HG03565 (cell line): ENCODE results near the gene MPST.

Source experiments
- ATAC-seq: cut with Tn5 transposase; IDR thresholded peaks from one replicate; pipeline ENCODE4 v1.9.1; 2021; ENCODE audit warnings: mild to moderate bottlenecking, moderate library complexity; ENCODE audit not compliant: unreplicated experiment

The MPST gene

GRCh38 chr22:37075822-37076433 is 56.4 kb downstream of the MPST start:
- ATAC-seq: no peak

DNA sequence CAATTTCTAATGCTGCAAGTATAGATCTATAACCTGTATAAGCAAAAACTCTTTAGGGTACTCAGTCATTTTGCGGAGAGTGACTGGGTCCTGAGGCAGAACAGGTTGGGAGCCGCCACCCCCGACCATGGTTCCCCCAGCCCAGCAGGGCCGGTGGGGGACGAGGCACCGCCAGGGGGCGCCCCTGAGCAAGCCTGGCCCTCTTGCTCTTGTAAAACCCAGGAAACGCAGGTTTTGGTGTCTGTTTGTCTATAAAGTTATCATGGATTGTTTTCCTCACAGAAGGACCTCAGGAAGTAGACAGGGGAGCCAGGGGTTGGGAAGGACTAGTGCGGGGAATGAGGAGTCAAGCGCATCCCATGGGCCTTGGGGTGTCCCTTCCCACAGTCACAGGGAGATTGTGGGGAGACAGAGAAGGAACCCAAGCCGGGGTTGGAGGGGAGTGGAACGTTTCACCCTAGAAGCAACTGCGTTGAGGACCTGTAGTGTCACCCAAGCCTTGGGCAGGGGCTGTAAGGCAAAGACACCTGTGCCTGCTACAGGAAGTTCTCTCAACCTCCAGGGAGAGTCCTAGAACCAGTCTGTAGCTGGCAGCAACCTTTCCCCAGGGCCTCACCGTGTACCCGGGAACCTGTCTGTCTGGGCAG is 58.4 kb downstream of the MPST start:
- ATAC-seq: no peak

GRCh38 chr22:37079158-37079557 is 59.6 kb downstream of the MPST start:
- no peak for ATAC-seq
